HG03378 (cell line): ENCODE data around the gene GNG2.

Experiments used
- ATAC-seq: cut with Tn5 transposase; IDR thresholded peaks from one replicate; pipeline ENCODE4 v1.9.1; 2021; ENCODE audit warnings: mild to moderate bottlenecking, moderate library complexity; ENCODE audit not compliant: unreplicated experiment

The GNG2 gene

GRCh38 chr14:52015411-52016030 is 155.1 kb downstream of the GNG2 start:
- ATAC-seq, result no peak

- ATAC-seq, result no peak
These were observed 157.8 kb downstream of the GNG2 start for GRCh38 chr14:52018252-52018651.

- no peak for ATAC-seq
These were observed 158.6 kb downstream of the GNG2 start for GRCh38 chr14:52018970-52019369.
